Measurements from ENCODE around the gene ACAP3. TPM values are rescaled to one million over a fixed set of nuclear protein-coding genes. Genes with fewer than 3 reads are reported as not detected.

ACAP3 gene
- total RNA-seq, 1 donor from 2014 or later, result 10.7 TPM

- Histone ChIP-seq H2AFZ (replicated peaks) (no peak overlapping the region), H3K4me3 (no peak overlapping the region), H3K79me2 (ENCODE audit: low read depth) (peaks cover 22% of the 10 kb centered on the region), H4K20me1 (ENCODE audit: low read depth) (peaks cover 82% of the 10 kb centered on the region), H3F3A (ENCODE audit: low read depth) (no peaks in the 10 kb centered on the region), H3K36me3 (no peaks in the 10 kb centered on the region), H3K9ac (no peak overlapping the region), H3K4me2 (no peak overlapping the region), H3K9me3 (ENCODE audit: low read depth) (no peaks in the 10 kb centered on the region), H3K27ac (no peak overlapping the region), H3K4me1 (no peaks in the 10 kb centered on the region), H3K27me3 (no peaks in the 10 kb centered on the region)
- Mint-ChIP-seq H3K4me1 (peaks cover 3% of the 10 kb centered on the region), H3K27me3 (ENCODE audit: insufficient read depth, low read depth) (peaks cover 3% of the 10 kb centered on the region), H3K9me3 (no peaks in the 10 kb centered on the region), H3K36me3 (peaks cover 26% of the 10 kb centered on the region), H3K4me3 (no peak overlapping the region), H3K27ac (no peak overlapping the region)
- DNase-seq (ENCODE audit: low spot score), result peak; percentile 50
- TF ChIP-seq CTCF (IDR thresholded peaks at IDR 0.05), result peak; percentile 45
- no peak for TF ChIP-seq EZH2phosphoT487 (IDR thresholded peaks at IDR 0.05)
- TF ChIP-seq EZH2 (IDR thresholded peaks at IDR 0.05), result no peak
Observed at GRCh38 chr1:1264868-1265272, 42.9 kb downstream of the ACAP3 start.

GRCh38 chr1:1264026-1264425 lies 43.7 kb downstream of the ACAP3 start:
- Histone ChIP-seq H3F3A (ENCODE audit: low read depth) (no peaks in the 10 kb centered on the region), H3K4me3 (no peak overlapping the region), H3K9me3 (ENCODE audit: low read depth) (no peaks in the 10 kb centered on the region), H3K4me1 (no peaks in the 10 kb centered on the region), H3K27ac (no peak overlapping the region), H2AFZ (replicated peaks) (no peak overlapping the region), H3K9ac (no peak overlapping the region), H3K36me3 (no peaks in the 10 kb centered on the region), H3K79me2 (ENCODE audit: low read depth) (peaks cover 15% of the 10 kb centered on the region), H3K4me2 (no peak overlapping the region), H3K27me3 (no peaks in the 10 kb centered on the region), H4K20me1 (ENCODE audit: low read depth) (peaks cover 83% of the 10 kb centered on the region)
- Mint-ChIP-seq H3K27ac (no peak overlapping the region), H3K4me1 (peaks cover 3% of the 10 kb centered on the region), H3K36me3 (peaks cover 31% of the 10 kb centered on the region), H3K27me3 (ENCODE audit: insufficient read depth, low read depth) (peaks cover 3% of the 10 kb centered on the region), H3K9me3 (no peaks in the 10 kb centered on the region), H3K4me3 (no peak overlapping the region)
- DNase-seq (ENCODE audit: low spot score), result no peak
- TF ChIP-seq EZH2phosphoT487 (IDR thresholded peaks at IDR 0.05) (no peak), EZH2 (IDR thresholded peaks at IDR 0.05) (no peak), CTCF (IDR thresholded peaks at IDR 0.05) (no peak)

- H3K4me3 Mint-ChIP-seq, result no peak overlapping the region
- H2AFZ ChIP-seq (replicated peaks), result no peak overlapping the region
- H3K36me3 ChIP-seq, result no peaks in the 10 kb centered on the region
- H3K36me3 Mint-ChIP-seq, result peaks cover 32% of the 10 kb centered on the region
- H3F3A ChIP-seq (ENCODE audit: low read depth), result no peaks in the 10 kb centered on the region
- H3K27me3 ChIP-seq, result no peaks in the 10 kb centered on the region
- H4K20me1 ChIP-seq (ENCODE audit: low read depth), result peaks cover 82% of the 10 kb centered on the region
- H3K4me2 ChIP-seq, result no peak overlapping the region
- TF ChIP-seq EZH2 (IDR thresholded peaks at IDR 0.05) (no peak), CTCF (IDR thresholded peaks at IDR 0.05) (no peak), EZH2phosphoT487 (IDR thresholded peaks at IDR 0.05) (no peak)
- H3K27ac ChIP-seq, result no peak overlapping the region
- no peak overlapping the region for H3K27ac Mint-ChIP-seq
- no peak overlapping the region for H3K4me3 ChIP-seq
- H3K9me3 ChIP-seq (ENCODE audit: low read depth), result no peaks in the 10 kb centered on the region
- DNase-seq (ENCODE audit: low spot score), result no peak
- peaks cover 3% of the 10 kb centered on the region for H3K27me3 Mint-ChIP-seq (ENCODE audit: insufficient read depth, low read depth)
- H3K4me1 Mint-ChIP-seq, result peaks cover 3% of the 10 kb centered on the region
- no peaks in the 10 kb centered on the region for H3K4me1 ChIP-seq
- H3K9ac ChIP-seq, result no peak overlapping the region
- peaks cover 6% of the 10 kb centered on the region for H3K79me2 ChIP-seq (ENCODE audit: low read depth)
- H3K9me3 Mint-ChIP-seq, result no peaks in the 10 kb centered on the region
Observed at GRCh38 chr1:1262758-1263157, 45.0 kb downstream of the ACAP3 start.

Data from neural progenitor cell (in vitro differentiated cells).